Measurements from ENCODE around the gene MYO6. TPM values are rescaled to one million over a fixed set of nuclear protein-coding genes. Genes with fewer than 3 reads are reported as not detected.

The MYO6 gene
- polyA plus RNA-seq, 1 experiment, result 4.7 TPM

- POLR2A ChIA-PET, result no interaction called here
- CTCF ChIA-PET, result no interaction called here
- TF ChIP-seq CTCF (IDR thresholded peaks at IDR 0.05; ENCODE audit: insufficient read depth, low read depth, low read length), result no peak
- H3K27me3 ChIP-seq (ENCODE audit: control insufficient read depth, insufficient read depth, low read length), result no peaks in the 10 kb centered on the region
- H3K36me3 ChIP-seq (ENCODE audit: control insufficient read depth, insufficient read depth, low read length), result no peaks in the 10 kb centered on the region
- no peak for DNase-seq (ENCODE audit: low read depth)
- H3K4me3 ChIP-seq (ENCODE audit: low read depth, low read length), result no peak overlapping the region
These were observed 47.7 kb downstream of the MYO6 start for GRCh38 chr6:75796723-75797122.

DNA sequence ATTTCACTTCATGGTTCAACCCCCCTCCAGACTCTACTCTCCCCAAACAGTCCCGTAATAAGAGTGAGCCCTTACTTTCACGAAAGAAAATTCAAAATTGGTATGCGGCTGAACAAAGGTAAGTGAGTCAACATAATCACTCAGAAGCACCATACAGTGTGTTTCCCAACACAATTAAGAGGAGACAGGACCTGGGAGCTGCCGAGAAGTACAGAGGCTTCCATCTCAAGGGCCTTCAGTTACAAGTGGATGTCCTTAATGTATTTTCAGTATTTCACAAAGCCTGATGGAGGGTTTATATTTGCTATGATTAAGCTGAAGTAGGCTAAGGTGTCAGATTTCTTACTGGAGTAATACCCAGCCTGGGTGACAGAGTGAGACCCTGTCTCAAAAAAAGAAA, 51.1 kb downstream of the MYO6 start:
- CTCF ChIA-PET, result no interaction called here
- no peak for TF ChIP-seq CTCF (IDR thresholded peaks at IDR 0.05; ENCODE audit: insufficient read depth, low read depth, low read length)
- no peaks in the 10 kb centered on the region for H3K36me3 ChIP-seq (ENCODE audit: control insufficient read depth, insufficient read depth, low read length)
- no peak for DNase-seq (ENCODE audit: low read depth)
- no peak overlapping the region for H3K4me3 ChIP-seq (ENCODE audit: low read depth, low read length)
- POLR2A ChIA-PET, result no interaction called here
- H3K27me3 ChIP-seq (ENCODE audit: control insufficient read depth, insufficient read depth, low read length), result no peaks in the 10 kb centered on the region

DNA sequence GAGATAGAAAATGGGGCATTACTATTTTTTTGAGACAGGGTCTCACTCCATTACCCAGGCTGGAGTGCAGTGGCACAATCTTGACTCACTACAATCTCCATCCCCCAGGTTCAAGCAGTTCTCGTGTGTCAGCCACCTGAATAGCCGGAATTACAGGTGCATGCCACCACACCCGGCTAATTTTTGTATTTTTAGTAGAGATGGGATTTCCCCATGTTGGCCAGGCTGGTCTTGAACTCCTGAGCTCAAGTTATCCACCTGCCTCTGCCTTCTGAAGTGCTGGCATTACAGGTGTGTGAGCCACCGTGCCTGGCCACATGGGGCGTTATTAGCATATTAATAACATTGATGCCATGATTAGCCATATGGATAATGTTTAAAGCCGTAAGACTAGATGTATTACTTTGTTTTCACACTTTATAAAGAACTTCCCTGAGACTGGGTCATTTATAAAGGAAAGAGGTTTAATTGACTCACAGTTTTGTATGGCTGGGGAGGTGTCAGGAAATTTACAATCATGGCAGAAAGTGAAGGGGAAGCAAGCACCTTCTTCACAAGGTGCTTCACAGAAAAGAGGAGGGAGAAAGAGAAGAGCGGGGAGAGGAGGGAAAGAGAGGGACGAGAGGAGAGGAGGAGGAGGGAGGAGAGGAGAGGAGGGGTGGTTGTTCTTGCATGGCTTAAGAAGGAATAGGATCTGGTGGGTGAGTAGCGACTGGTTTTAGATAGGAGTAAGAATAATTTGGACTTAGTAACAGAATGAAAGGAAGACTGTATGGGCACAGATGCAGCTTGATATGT, 51.9 kb downstream of the MYO6 start:
- Histone ChIP-seq H3K27me3 (ENCODE audit: control insufficient read depth, insufficient read depth, low read length) (no peaks in the 10 kb centered on the region), H3K4me3 (ENCODE audit: low read depth, low read length) (no peak overlapping the region), H3K36me3 (ENCODE audit: control insufficient read depth, insufficient read depth, low read length) (no peaks in the 10 kb centered on the region)
- ChIA-PET CTCF (no interaction called here), POLR2A (no interaction called here)
- no peak for DNase-seq (ENCODE audit: low read depth)
- no peak for TF ChIP-seq CTCF (IDR thresholded peaks at IDR 0.05; ENCODE audit: insufficient read depth, low read depth, low read length)

DNA sequence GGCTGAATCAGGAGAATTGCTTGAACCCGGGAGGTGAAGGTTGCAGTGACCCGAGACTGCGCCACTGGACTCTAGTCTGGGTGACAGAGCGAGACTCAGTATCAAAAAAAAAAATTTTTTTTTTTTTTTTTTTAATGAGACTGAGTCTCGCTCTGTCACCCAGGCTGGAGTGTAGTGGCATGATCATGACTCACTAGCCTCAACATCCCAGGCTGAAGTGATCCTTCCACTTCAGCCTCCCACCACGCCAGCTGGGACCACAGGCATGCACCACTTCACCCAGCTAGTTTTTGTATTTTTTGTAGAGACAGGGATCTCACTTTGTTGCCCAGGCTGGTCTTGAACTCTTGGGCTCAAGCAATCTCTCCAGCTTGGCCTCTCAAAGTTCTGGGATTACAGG, 53.3 kb downstream of the MYO6 start:
- ChIA-PET CTCF (interaction anchor here (0.7 kb wide), 1 partner anchor 179 kb away, joined by 3 read pairs; no protein-coding TSS in a partner anchor), POLR2A (no interaction called here)
- no peak for DNase-seq (ENCODE audit: low read depth)
- no peak for TF ChIP-seq CTCF (IDR thresholded peaks at IDR 0.05; ENCODE audit: insufficient read depth, low read depth, low read length)
- no peaks in the 10 kb centered on the region for H3K27me3 ChIP-seq (ENCODE audit: control insufficient read depth, insufficient read depth, low read length)
- no peaks in the 10 kb centered on the region for H3K36me3 ChIP-seq (ENCODE audit: control insufficient read depth, insufficient read depth, low read length)
- H3K4me3 ChIP-seq (ENCODE audit: low read depth, low read length), result no peak overlapping the region

DNA sequence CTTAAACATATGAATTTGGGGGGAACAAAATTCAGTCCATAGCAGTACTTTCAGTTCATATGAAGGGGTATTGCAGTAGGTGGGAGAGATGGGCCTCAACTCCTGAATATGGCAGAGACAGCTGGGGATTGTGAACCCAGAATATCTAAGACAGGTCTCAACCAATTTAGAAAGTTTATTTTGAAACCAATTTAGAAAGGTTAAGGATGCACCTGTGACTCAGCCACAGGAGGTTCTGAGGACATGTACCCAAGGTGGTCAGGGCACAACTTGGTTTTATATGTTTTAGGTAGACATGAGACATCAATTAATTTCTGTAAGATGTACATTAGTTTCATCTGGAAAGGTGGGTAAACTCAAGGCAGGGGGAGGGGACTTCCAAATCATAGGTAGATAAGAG, 59.5 kb downstream of the MYO6 start:
- Histone ChIP-seq H3K36me3 (ENCODE audit: control insufficient read depth, insufficient read depth, low read length) (0 out of 2 replicates have a peak, but pooled peaks cover 1% of the 10 kb centered on the region), H3K4me3 (ENCODE audit: low read depth, low read length) (no peak overlapping the region), H3K27me3 (ENCODE audit: control insufficient read depth, insufficient read depth, low read length) (no peaks in the 10 kb centered on the region)
- DNase-seq (ENCODE audit: low read depth), result no peak
- no peak for TF ChIP-seq CTCF (IDR thresholded peaks at IDR 0.05; ENCODE audit: insufficient read depth, low read depth, low read length)
- ChIA-PET POLR2A (no interaction called here), CTCF (no interaction called here)

All from BJ (cell line).